Esophagus muscularis mucosa (tissue), 4 donors: ENCODE data around the gene TMEFF2. TPM values are rescaled to one million over a fixed set of nuclear protein-coding genes. Genes with fewer than 3 reads are reported as not detected.

Experiments used
- DNase-seq: peaks from one replicate; pipeline ENCODE4 v3.0.0-alpha.2; 2017; ENCODE audit errors: extremely low spot score
- H3K27ac ChIP-seq, 4 donors: fragments of 200-600 bp; sonication (generic); replicated peaks in 1 of 4; 1 replicate in 3 of 4; 2 replicates in 1 of 4; pipeline ENCODE4 v1.5.1; 2016 to 2019; ENCODE audit warnings: mild to moderate bottlenecking in 1 of 4
- H3K27me3 ChIP-seq, 4 donors: fragments of 200-600 bp; sonication (generic); one replicate each; pipeline versions ENCODE4 v1.5.1 to v1.6.0; 2016 to 2019
- H3K36me3 ChIP-seq, 4 donors: fragments of 200-600 bp; sonication (generic); one replicate each; pipeline ENCODE4 v1.5.1; 2016 to 2019
- H3K4me1 ChIP-seq, 4 donors: fragments of 200-600 bp; sonication (generic); one replicate each; pipeline ENCODE4 v1.5.1; 2016 to 2019
- H3K4me3 ChIP-seq, 4 donors: fragments of 200-600 bp; sonication (generic); 1 replicate in 2 of 4; 2 replicates in 2 of 4; pipeline ENCODE4 v1.5.1; 2016 to 2019; ENCODE audit warnings: mild to moderate bottlenecking in 4 of 4, moderate library complexity in 1 of 4
- H3K9me3 ChIP-seq, 4 donors: fragments of 200-600 bp; sonication (generic); 1 replicate in 3 of 4; 2 replicates in 1 of 4; pipeline ENCODE4 v1.5.1; 2016 to 2019
- EP300 ChIP-seq: sonication (generic); formaldehyde crosslinking; IDR thresholded peaks from one replicate; pipeline ENCODE4 v1.6.1; 2017; ENCODE audit warnings: antibody characterized with exemption
- POLR2A ChIP-seq: fragments of 450-650 bp; IDR thresholded peaks from one replicate; pipeline ENCODE4 v1.6.1; 2017; ENCODE audit warnings: antibody characterized with exemption, moderate library complexity, mild to moderate bottlenecking, low read depth
- POLR2AphosphoS5 ChIP-seq, 2 donors: sonication (generic); formaldehyde crosslinking; IDR thresholded peaks; one replicate each; pipeline ENCODE4 v1.6.1; 2017; ENCODE audit warnings: antibody characterized with exemption in 2 of 2
- WGBS: methylation state at CpG from one replicate; pipeline ENCODE4 v1.1.5; 2018; 5-methylcytosine and 5-hydroxymethylcytosine counted together
- intact Hi-C: fragments of 100-400 bp; cut with DNase I; formaldehyde crosslinking; loops from one replicate; pipeline ENCODE4 v1.15.1; 2023
- total RNA-seq, 4 donors: library from RNA; depleted of rRNA; stranded (reverse); fragments of >200 nt; gene quantifications; one replicate each; pipeline versions ENCODE4 v1.1.0 to v1.2.1, GENCODE V29; 2016
- TF ChIP-seq, protein P1 (sequence below), 3 experiments: fragments of 200-600 bp in 2 of 3; fragments of 450-650 bp in 1 of 3; sonication (generic) in 2 of 3; IDR thresholded peaks; one replicate each; pipeline ENCODE4 v1.5.1; 2017 to 2019; ENCODE audit warnings: antibody characterized with exemption in 3 of 3, mild to moderate bottlenecking in 2 of 3, moderate library complexity in 1 of 3

The TMEFF2 gene
- total RNA-seq, 4 donors from 2014 or later = 0.42 to 1.7 (median 0.55) TPM

DNA sequence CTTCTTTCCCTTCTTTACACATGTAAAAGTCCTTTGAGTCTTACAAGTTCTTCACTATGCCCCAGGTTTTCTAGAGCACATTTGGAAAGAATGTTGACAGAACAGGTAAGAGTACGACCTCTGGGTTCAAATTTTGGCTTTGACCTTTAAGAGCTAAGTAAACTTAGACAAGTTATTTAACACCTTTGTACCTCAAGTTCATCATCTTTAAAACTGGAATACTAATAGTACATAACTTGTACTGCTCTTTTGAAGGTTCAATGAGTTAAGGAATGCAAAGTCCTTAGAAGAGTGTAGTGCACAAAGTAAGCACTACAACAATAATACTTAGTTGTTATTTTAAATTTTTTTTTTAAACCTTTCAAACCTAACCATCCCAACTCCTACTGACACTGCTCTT, 156.6 kb downstream of the TMEFF2 start:
- no peaks in the 10 kb centered on the region for H3K27me3 ChIP-seq
- TF ChIP-seq, protein P1, sequence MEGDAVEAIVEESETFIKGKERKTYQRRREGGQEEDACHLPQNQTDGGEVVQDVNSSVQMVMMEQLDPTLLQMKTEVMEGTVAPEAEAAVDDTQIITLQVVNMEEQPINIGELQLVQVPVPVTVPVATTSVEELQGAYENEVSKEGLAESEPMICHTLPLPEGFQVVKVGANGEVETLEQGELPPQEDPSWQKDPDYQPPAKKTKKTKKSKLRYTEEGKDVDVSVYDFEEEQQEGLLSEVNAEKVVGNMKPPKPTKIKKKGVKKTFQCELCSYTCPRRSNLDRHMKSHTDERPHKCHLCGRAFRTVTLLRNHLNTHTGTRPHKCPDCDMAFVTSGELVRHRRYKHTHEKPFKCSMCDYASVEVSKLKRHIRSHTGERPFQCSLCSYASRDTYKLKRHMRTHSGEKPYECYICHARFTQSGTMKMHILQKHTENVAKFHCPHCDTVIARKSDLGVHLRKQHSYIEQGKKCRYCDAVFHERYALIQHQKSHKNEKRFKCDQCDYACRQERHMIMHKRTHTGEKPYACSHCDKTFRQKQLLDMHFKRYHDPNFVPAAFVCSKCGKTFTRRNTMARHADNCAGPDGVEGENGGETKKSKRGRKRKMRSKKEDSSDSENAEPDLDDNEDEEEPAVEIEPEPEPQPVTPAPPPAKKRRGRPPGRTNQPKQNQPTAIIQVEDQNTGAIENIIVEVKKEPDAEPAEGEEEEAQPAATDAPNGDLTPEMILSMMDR (IDR thresholded peaks at IDR 0.05) = no peak
- TF ChIP-seq POLR2AphosphoS5 (IDR thresholded peaks at IDR 0.05) = no peak
- no peak for TF ChIP-seq POLR2A
- TF ChIP-seq EP300 = no peak
- H3K4me3 ChIP-seq = no peak overlapping the region
- intact Hi-C loops = no loop called here
- no peak overlapping the region for H3K27ac ChIP-seq
- H3K36me3 ChIP-seq = no peaks in the 10 kb centered on the region
- 100% methylated on average over 1 of the region's 1 CpG for WGBS
- no peaks in the 10 kb centered on the region for H3K4me1 ChIP-seq
- no peaks in the 10 kb centered on the region for H3K9me3 ChIP-seq
- DNase-seq = no peak

DNA sequence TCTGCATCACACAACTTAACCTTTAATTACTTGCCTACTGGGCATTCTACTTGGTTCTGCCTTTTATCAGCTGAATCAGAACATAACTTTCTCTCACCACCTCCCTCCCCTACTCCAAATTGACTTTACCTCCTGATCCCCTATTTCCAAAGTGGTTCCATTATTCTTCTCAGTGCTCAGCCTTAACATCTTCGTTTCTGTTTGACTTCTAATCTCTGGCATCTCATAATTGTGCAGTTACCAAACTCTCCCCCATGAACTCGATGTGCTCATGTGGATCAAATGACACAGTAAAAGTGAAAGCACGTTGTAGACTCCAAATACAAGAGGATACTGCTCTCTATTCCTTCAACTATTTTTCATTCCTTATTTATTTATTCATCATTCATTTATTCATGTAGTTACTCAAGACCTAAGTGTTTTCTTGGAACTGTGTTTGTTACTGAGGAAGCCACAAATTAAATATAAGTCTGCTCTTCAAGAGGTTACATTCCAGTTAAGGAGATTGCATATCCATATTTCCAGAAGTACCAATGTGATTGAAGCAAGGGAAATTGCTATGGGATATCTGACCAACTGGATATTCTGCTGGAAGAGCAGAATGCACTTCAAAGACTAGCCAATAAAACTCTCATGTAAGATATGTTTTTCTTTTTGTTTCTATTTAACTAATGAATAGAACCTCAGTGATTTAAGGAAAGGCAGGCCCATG, 158.8 kb downstream of the TMEFF2 start:
- Histone ChIP-seq H3K4me3 (no peak overlapping the region), H3K36me3 (no peaks in the 10 kb centered on the region), H3K4me1 (no peaks in the 10 kb centered on the region), H3K27me3 (no peaks in the 10 kb centered on the region), H3K9me3 (no peaks in the 10 kb centered on the region), H3K27ac (peak overlapping the region in 1 of 4 donors; percentile 9)
- TF ChIP-seq POLR2AphosphoS5 (IDR thresholded peaks at IDR 0.05) = no peak
- 42% methylated on average over 3 of the region's 3 CpGs for whole genome bisulfite sequencing
- DNase-seq = no peak
- intact Hi-C loops = no loop called here

DNA sequence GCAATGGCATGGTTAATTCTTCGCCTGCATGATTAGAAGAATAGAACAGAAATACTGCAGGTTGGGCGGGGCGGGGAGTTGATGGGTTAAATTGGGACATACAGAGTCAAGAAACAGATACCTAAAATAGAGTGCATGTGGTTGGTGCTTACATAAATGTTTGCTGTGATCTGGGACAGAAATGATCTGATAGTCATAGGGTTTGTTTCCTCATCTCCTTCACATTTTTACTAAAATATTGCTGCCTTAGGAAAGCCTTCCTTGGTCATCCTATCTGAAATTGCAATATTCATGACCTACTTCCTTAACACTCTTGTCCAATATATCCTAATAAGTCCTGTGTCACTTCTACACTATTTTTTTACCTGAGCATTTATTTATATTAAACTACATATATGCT, 163.9 kb downstream of the TMEFF2 start:
- H3K27ac ChIP-seq = no peak overlapping the region
- peaks cover 4 to 13% (median 11%) of the 10 kb centered on the region in 4 donors for H3K4me1 ChIP-seq
- no peak for DNase-seq
- no peaks in the 10 kb centered on the region for H3K9me3 ChIP-seq
- intact Hi-C loops = no loop called here
- no peak overlapping the region for H3K4me3 ChIP-seq
- H3K36me3 ChIP-seq = no peaks in the 10 kb centered on the region
- TF ChIP-seq POLR2AphosphoS5 (IDR thresholded peaks at IDR 0.05) (no peak), EP300 (no peak), POLR2A (no peak)
- TF ChIP-seq, protein P1 (IDR thresholded peaks at IDR 0.05) = no peak
- H3K27me3 ChIP-seq = no peaks in the 10 kb centered on the region
- 97% methylated on average over 3 of the region's 3 CpGs for WGBS

DNA sequence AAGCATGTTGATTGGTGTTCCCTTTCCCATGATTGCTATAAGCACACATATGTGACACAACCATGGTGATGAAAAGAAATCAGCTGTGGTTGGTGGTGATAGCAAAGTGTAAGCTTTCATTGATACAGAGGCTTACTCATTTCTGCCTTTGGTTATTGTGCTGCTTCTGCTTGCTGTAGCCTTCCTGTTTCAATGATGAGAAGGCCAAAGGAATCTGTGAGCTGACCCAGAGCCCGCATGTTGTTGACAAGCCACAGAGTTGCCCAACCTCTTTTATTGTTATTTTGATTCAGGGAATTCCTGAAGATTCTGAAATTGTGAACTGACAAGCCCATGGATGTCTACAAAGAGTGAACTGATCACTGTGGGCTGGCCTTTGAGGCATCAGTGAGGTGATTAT, 164.4 kb downstream of the TMEFF2 start:
- Histone ChIP-seq H3K4me1 (peaks cover 4 to 19% (median 15%) of the 10 kb centered on the region in 4 donors), H3K4me3 (no peak overlapping the region), H3K27ac (no peak overlapping the region), H3K36me3 (no peaks in the 10 kb centered on the region), H3K9me3 (no peaks in the 10 kb centered on the region), H3K27me3 (no peaks in the 10 kb centered on the region)
- DNase-seq = no peak
- WGBS = 94% methylated on average over 1 of the region's 1 CpG
- intact Hi-C loops = no loop called here
- TF ChIP-seq, protein P1 (IDR thresholded peaks at IDR 0.05) = no peak
- no peak for TF ChIP-seq EP300
- TF ChIP-seq POLR2AphosphoS5 (IDR thresholded peaks at IDR 0.05) = no peak
- TF ChIP-seq POLR2A = no peak

DNA sequence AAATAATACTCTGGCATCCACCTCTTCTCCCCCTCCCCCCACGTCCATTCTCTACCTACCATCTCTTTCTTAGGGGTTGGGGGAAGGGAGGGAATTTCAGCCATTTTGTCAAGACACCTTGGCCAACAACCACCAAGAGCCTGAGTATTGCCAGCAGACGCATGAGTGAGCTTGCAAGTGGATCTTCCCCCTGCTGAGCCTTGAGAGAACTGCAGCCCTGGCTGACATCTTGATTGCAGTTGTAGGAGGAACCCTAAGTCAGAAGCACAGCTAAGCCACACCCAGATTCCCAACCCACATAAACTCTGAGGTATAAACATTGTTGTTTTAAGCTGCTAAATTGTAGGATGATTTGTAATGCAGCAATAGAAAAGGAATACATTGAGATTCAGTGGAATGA, 165.6 kb downstream of the TMEFF2 start:
- no peak for TF ChIP-seq POLR2AphosphoS5 (IDR thresholded peaks at IDR 0.05)
- TF ChIP-seq, protein P1 (IDR thresholded peaks at IDR 0.05) = peak in 1 of 3 experiments; percentile 9
- no peaks in the 10 kb centered on the region for H3K27me3 ChIP-seq
- H3K36me3 ChIP-seq = no peaks in the 10 kb centered on the region
- DNase-seq = no peak
- H3K9me3 ChIP-seq = no peaks in the 10 kb centered on the region
- peaks cover 4 to 19% (median 15%) of the 10 kb centered on the region in 4 donors for H3K4me1 ChIP-seq
- no peak overlapping the region for H3K27ac ChIP-seq
- no peak overlapping the region for H3K4me3 ChIP-seq
- whole genome bisulfite sequencing = 88% methylated on average over 2 of the region's 2 CpGs
- intact Hi-C loops = no loop called here
